ENCODE results near the gene FOXA3.

GRCh38 chr19:45922281-45922680 is 58.2 kb downstream of the FOXA3 start:
- TF ChIP-seq POLR2A (IDR thresholded peaks at IDR 0.05; ENCODE audit: low read length): no peak
- no peak for TF ChIP-seq GATA1 (IDR thresholded peaks at IDR 0.05; ENCODE audit: low read depth, low read length)

Measured in erythroblast (primary cell).